SK-N-SH (cell line): ENCODE measurements around the gene TUBB4A.

Experiments
- CTCF ChIP-seq: fragments of 200-600 bp; sonication (generic); IDR thresholded peaks from 2 replicates; pipeline ENCODE4 v1.6.1; 2017; ENCODE audit warnings: antibody characterized with exemption, mild to moderate bottlenecking, moderate library complexity
- MAX ChIP-seq: IDR thresholded peaks from 2 replicates; pipeline ENCODE4 v1.4.0; 2012; ENCODE audit warnings: low read depth
- RCOR1 ChIP-seq: fragments of 150-350 bp; IDR thresholded peaks from 2 replicates; pipeline ENCODE4 v1.6.1; 2017; ENCODE audit warnings: antibody characterized with exemption, low read length

- TF ChIP-seq CTCF (no peak), RCOR1 (no peak), MAX (no peak)
Observed at GRCh38 chr19:6465006-6465405, 37.1 kb downstream of the TUBB4A start.
